ENCODE measurements around the gene ZNF611.

Gene ZNF611

GRCh38 chr19:52667972-52668371 is 66.9 kb downstream of the ZNF611 start:
- H3K36me3 Mint-ChIP-seq (ENCODE audit: low read depth), result peaks cover 57% of the 10 kb centered on the region
- H3K4me1 Mint-ChIP-seq, result peaks cover 22% of the 10 kb centered on the region
- no peak overlapping the region for H3K27ac Mint-ChIP-seq
- peaks cover 9% of the 10 kb centered on the region for H3K27me3 Mint-ChIP-seq (ENCODE audit: low read depth, poor library complexity)
- no peak for TF ChIP-seq CTCF (IDR thresholded peaks at IDR 0.05)
- DNase-seq, result no peak
- H3K9me3 Mint-ChIP-seq, result peaks cover 2% of the 10 kb centered on the region
- no peak overlapping the region for H3K4me3 Mint-ChIP-seq

GRCh38 chr19:52666506-52666905 is 68.3 kb downstream of the ZNF611 start:
- no peak for TF ChIP-seq CTCF (IDR thresholded peaks at IDR 0.05)
- DNase-seq, result no peak
- no peak overlapping the region for H3K27ac Mint-ChIP-seq
- H3K4me3 Mint-ChIP-seq, result no peak overlapping the region
- H3K4me1 Mint-ChIP-seq, result peaks cover 22% of the 10 kb centered on the region
- H3K36me3 Mint-ChIP-seq (ENCODE audit: low read depth), result peaks cover 57% of the 10 kb centered on the region
- peaks cover 3% of the 10 kb centered on the region for H3K27me3 Mint-ChIP-seq (ENCODE audit: low read depth, poor library complexity)
- H3K9me3 Mint-ChIP-seq, result no peaks in the 10 kb centered on the region

GRCh38 chr19:52665529-52665928 is 69.3 kb downstream of the ZNF611 start:
- Mint-ChIP-seq H3K4me1 (peaks cover 22% of the 10 kb centered on the region), H3K9me3 (no peaks in the 10 kb centered on the region), H3K27me3 (ENCODE audit: low read depth, poor library complexity) (peaks cover 3% of the 10 kb centered on the region), H3K36me3 (ENCODE audit: low read depth) (peaks cover 58% of the 10 kb centered on the region), H3K27ac (no peak overlapping the region), H3K4me3 (no peak overlapping the region)
- DNase-seq, result no peak
- no peak for TF ChIP-seq CTCF (IDR thresholded peaks at IDR 0.05)

GRCh38 chr19:52665027-52665426 is 69.8 kb downstream of the ZNF611 start:
- DNase-seq, result no peak
- no peak for TF ChIP-seq CTCF (IDR thresholded peaks at IDR 0.05)
- H3K4me1 Mint-ChIP-seq, result peaks cover 22% of the 10 kb centered on the region
- no peaks in the 10 kb centered on the region for H3K9me3 Mint-ChIP-seq
- H3K4me3 Mint-ChIP-seq, result no peak overlapping the region
- H3K27ac Mint-ChIP-seq, result no peak overlapping the region
- H3K27me3 Mint-ChIP-seq (ENCODE audit: low read depth, poor library complexity), result peaks cover 3% of the 10 kb centered on the region
- peaks cover 58% of the 10 kb centered on the region for H3K36me3 Mint-ChIP-seq (ENCODE audit: low read depth)

- peaks cover 60% of the 10 kb centered on the region for H3K36me3 Mint-ChIP-seq (ENCODE audit: low read depth)
- H3K27ac Mint-ChIP-seq, result peak overlapping the region; percentile 48
Measured at GRCh38 chr19:52664461-52664860, 70.4 kb downstream of the ZNF611 start.

More at GRCh38 chr19:52664461-52664860, 70.4 kb downstream of the ZNF611 start:
- no peaks in the 10 kb centered on the region for H3K9me3 Mint-ChIP-seq
- H3K4me3 Mint-ChIP-seq, result no peak overlapping the region
- no peak for TF ChIP-seq CTCF (IDR thresholded peaks at IDR 0.05)
- H3K4me1 Mint-ChIP-seq, result peaks cover 22% of the 10 kb centered on the region
- H3K27me3 Mint-ChIP-seq (ENCODE audit: low read depth, poor library complexity), result peaks cover 3% of the 10 kb centered on the region
- DNase-seq, result peak; percentile 5

All from nephron progenitor cell (in vitro differentiated cells).